Stimulated activated CD8-positive, alpha-beta memory T cell treated with anti-CD3 and anti-CD28 coated beads, Interleukin-2, amount 100 ng/mL, for 1 hour (primary cell): ENCODE measurements around the gene TMEM175.

Experiments used
- DNase-seq, 2 donors: peaks; one replicate each; pipeline ENCODE4 v3.0.0-alpha.2; 2020; ENCODE audit warnings: low read depth in 2 of 2

The TMEM175 gene

GRCh38 chr4:1003271-1004070 is 71.2 kb downstream of the TMEM175 start:
- DNase-seq, result no peak

- no peak for DNase-seq
These were observed 71.8 kb downstream of the TMEM175 start for GRCh38 chr4:1004071-1004418.

GRCh38 chr4:1004557-1005485 is 72.6 kb downstream of the TMEM175 start:
- no peak for DNase-seq

GRCh38 chr4:1006856-1007255 is 74.6 kb downstream of the TMEM175 start:
- DNase-seq, result no peak
